Peyer's patch (tissue), 4 donors: ENCODE results near the gene ABCA13. TPM values are rescaled to one million over a fixed set of nuclear protein-coding genes. Genes with fewer than 3 reads are reported as not detected.
A peak's percentile ranks its signal among the peaks of the same experiment; 100 is the strongest.

Experiments used
- DNase-seq, 3 donors: peaks; one replicate each; pipeline ENCODE4 v3.0.0-alpha.2; 2017 to 2019
- H3K27ac ChIP-seq, 4 donors: fragments of 200-600 bp; sonication (generic); one replicate each; pipeline ENCODE4 v1.5.1; 2016 to 2019
- H3K27me3 ChIP-seq, 2 donors: fragments of 200-600 bp; sonication (generic); one replicate each; pipeline ENCODE4 v1.5.1; 2019
- H3K36me3 ChIP-seq, 3 donors: fragments of 200-600 bp; sonication (generic); one replicate each; pipeline ENCODE4 v1.5.1; 2016 to 2019
- H3K4me1 ChIP-seq, 4 donors: fragments of 200-600 bp; sonication (generic); one replicate each; pipeline ENCODE4 v1.5.1; 2016 to 2019
- H3K4me3 ChIP-seq, 4 donors: fragments of 200-600 bp; sonication (generic); 1 replicate in 3 of 4; 2 replicates in 1 of 4; pipeline ENCODE4 v1.5.1; 2016 to 2019; ENCODE audit warnings: mild to moderate bottlenecking in 1 of 4
- H3K9me3 ChIP-seq, 4 donors: fragments of 200-600 bp; sonication (generic); one replicate each; pipeline ENCODE4 v1.5.1; 2016 to 2019; ENCODE audit warnings: mild to moderate bottlenecking in 1 of 4
- CTCF ChIP-seq, 6 experiments: fragments of 450-650 bp in 4 of 6; fragments of 200-600 bp in 2 of 6; sonication (generic) in 1 of 6; IDR thresholded peaks; one replicate each; pipeline ENCODE4 v1.5.1; 2017 to 2019; ENCODE audit warnings: antibody characterized with exemption in 6 of 6, mild to moderate bottlenecking in 3 of 6, moderate library complexity in 1 of 6
- POLR2A ChIP-seq, 2 donors: fragments of 450-650 bp; IDR thresholded peaks; one replicate each; pipeline ENCODE4 v1.5.1; 2017; ENCODE audit warnings: antibody characterized with exemption in 2 of 2, mild to moderate bottlenecking in 2 of 2, moderate library complexity in 2 of 2
- total RNA-seq, 4 donors: library from RNA; depleted of rRNA; stranded (reverse); fragments of >200 nt; gene quantifications; one replicate each; pipeline ENCODE4 v1.1.0, GENCODE V29; 2016

The ABCA13 gene
- total RNA-seq, 4 donors from 2014 or later = 0.53 to 2.7 (median 1.7) TPM

- DNase-seq = no peak
- Histone ChIP-seq H3K36me3 (no peaks in the 10 kb centered on the region), H3K27ac (no peak overlapping the region), H3K27me3 (no peaks in the 10 kb centered on the region), H3K4me3 (no peak overlapping the region), H3K9me3 (no peaks in the 10 kb centered on the region), H3K4me1 (no peaks in the 10 kb centered on the region)
- TF ChIP-seq CTCF (IDR thresholded peaks at IDR 0.05) (no peak), POLR2A (IDR thresholded peaks at IDR 0.05) (no peak)
These were observed 140.3 kb downstream of the ABCA13 start for GRCh38 chr7:48311464-48312100.

GRCh38 chr7:48312151-48312550 lies 140.9 kb downstream of the ABCA13 start:
- TF ChIP-seq POLR2A (IDR thresholded peaks at IDR 0.05) = no peak
- no peak for TF ChIP-seq CTCF (IDR thresholded peaks at IDR 0.05)
- no peaks in the 10 kb centered on the region for H3K9me3 ChIP-seq
- H3K27me3 ChIP-seq = no peaks in the 10 kb centered on the region
- no peaks in the 10 kb centered on the region for H3K4me1 ChIP-seq
- H3K4me3 ChIP-seq = no peak overlapping the region
- H3K36me3 ChIP-seq = no peaks in the 10 kb centered on the region
- DNase-seq = no peak
- no peak overlapping the region for H3K27ac ChIP-seq

- Histone ChIP-seq H3K4me1 (no peaks in the 10 kb centered on the region), H3K27ac (no peak overlapping the region), H3K27me3 (no peaks in the 10 kb centered on the region), H3K9me3 (no peaks in the 10 kb centered on the region), H3K4me3 (no peak overlapping the region), H3K36me3 (no peaks in the 10 kb centered on the region)
- TF ChIP-seq CTCF (IDR thresholded peaks at IDR 0.05) = no peak
- DNase-seq = no peak
These were observed 145.5 kb downstream of the ABCA13 start for GRCh38 chr7:48316768-48317167.

GRCh38 chr7:48317360-48317759 lies 146.1 kb downstream of the ABCA13 start:
- DNase-seq = no peak
- H3K27me3 ChIP-seq = no peaks in the 10 kb centered on the region
- no peaks in the 10 kb centered on the region for H3K36me3 ChIP-seq
- no peaks in the 10 kb centered on the region for H3K9me3 ChIP-seq
- H3K4me3 ChIP-seq = no peak overlapping the region
- H3K4me1 ChIP-seq = no peaks in the 10 kb centered on the region
- TF ChIP-seq CTCF (IDR thresholded peaks at IDR 0.05) = no peak
- no peak for TF ChIP-seq POLR2A (IDR thresholded peaks at IDR 0.05)
- H3K27ac ChIP-seq = no peak overlapping the region

GRCh38 chr7:48321319-48322010 lies 150.2 kb downstream of the ABCA13 start:
- DNase-seq = no peak
- Histone ChIP-seq H3K4me3 (no peak overlapping the region), H3K36me3 (no peaks in the 10 kb centered on the region), H3K4me1 (no peaks in the 10 kb centered on the region), H3K27ac (no peak overlapping the region), H3K9me3 (peaks cover 0 to 6% (median 3%) of the 10 kb centered on the region in 4 donors), H3K27me3 (no peaks in the 10 kb centered on the region)
- no peak for TF ChIP-seq POLR2A (IDR thresholded peaks at IDR 0.05)

GRCh38 chr7:48337012-48337621 lies 165.9 kb downstream of the ABCA13 start:
- Histone ChIP-seq H3K4me3 (no peak overlapping the region), H3K4me1 (no peaks in the 10 kb centered on the region), H3K27ac (no peak overlapping the region), H3K36me3 (no peaks in the 10 kb centered on the region), H3K27me3 (no peaks in the 10 kb centered on the region), H3K9me3 (no peaks in the 10 kb centered on the region)
- DNase-seq = no peak
- TF ChIP-seq POLR2A (IDR thresholded peaks at IDR 0.05) = no peak
- peak in 1 of 6 experiments; percentile 30 for TF ChIP-seq CTCF (IDR thresholded peaks at IDR 0.05)
